Measurements from ENCODE around the gene C12orf75.

DNA sequence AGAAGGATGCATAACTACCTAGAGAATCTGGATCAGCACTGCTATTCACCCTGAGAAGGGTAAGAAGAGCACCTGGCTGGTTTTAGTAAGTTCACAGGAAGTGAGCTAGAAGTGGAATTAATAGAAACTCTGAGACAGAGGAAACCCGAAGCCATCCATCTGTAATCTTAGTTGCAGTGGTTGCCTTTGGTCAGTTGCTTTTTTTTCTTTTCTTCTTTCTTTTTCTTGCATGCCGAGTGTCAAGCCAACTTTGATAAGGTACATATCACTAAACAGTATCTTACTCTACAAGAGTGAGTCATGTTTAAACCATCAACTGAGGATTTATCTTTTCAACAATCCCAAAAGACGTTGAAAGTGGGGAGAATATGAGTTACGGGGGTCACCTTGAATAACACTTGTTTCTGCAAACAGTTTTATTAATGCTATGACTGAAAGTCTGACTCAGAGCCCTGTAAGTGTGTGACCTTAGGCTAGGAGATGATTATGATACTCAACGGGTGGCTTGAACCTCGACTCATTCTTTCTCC, 26.7 kb downstream of the C12orf75 start:
- TF ChIP-seq, protein P1, sequence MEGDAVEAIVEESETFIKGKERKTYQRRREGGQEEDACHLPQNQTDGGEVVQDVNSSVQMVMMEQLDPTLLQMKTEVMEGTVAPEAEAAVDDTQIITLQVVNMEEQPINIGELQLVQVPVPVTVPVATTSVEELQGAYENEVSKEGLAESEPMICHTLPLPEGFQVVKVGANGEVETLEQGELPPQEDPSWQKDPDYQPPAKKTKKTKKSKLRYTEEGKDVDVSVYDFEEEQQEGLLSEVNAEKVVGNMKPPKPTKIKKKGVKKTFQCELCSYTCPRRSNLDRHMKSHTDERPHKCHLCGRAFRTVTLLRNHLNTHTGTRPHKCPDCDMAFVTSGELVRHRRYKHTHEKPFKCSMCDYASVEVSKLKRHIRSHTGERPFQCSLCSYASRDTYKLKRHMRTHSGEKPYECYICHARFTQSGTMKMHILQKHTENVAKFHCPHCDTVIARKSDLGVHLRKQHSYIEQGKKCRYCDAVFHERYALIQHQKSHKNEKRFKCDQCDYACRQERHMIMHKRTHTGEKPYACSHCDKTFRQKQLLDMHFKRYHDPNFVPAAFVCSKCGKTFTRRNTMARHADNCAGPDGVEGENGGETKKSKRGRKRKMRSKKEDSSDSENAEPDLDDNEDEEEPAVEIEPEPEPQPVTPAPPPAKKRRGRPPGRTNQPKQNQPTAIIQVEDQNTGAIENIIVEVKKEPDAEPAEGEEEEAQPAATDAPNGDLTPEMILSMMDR (conservative IDR thresholded peaks at IDR 0.05), result no peak
- TF ChIP-seq EZH2 (IDR thresholded peaks at IDR 0.05; ENCODE audit: low read depth), result no peak
